ENCODE results near the gene C9.
"Not testable (repeated sequence)": the region's sequence is repeated elsewhere in the genome, so short reads cannot be mapped to it uniquely, and the experiment has no call there.

Gene C9

DNA sequence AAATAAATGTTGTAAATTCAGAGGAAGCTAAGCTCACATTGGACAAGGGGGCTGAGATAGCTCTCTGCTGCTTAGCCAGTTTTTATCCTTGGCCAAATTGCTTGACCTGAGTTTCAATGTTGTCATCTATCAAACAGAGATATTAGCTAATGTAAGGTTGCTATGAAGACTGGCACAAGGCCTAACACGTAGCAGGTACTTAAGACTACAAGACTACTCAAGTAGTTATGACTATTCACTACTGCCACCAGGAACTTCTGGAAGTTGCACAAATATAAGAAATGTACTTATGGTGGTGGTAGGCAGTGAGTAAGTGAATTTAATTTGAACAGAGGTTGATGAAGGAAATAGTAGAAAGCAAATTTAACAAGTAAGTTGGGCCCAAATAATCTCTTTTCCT lies 127.6 kb downstream of the C9 start:
- H3K27ac Mint-ChIP-seq = no peak overlapping the region
- no peaks in the 10 kb centered on the region for H3K4me1 Mint-ChIP-seq
- H3K36me3 Mint-ChIP-seq (ENCODE audit: low read depth) = no peaks in the 10 kb centered on the region
- H3K4me3 Mint-ChIP-seq = no peak overlapping the region
- H3K27me3 Mint-ChIP-seq (ENCODE audit: low read depth) = no peaks in the 10 kb centered on the region
- H3K9me3 Mint-ChIP-seq = peaks cover 15% of the 10 kb centered on the region
- TF ChIP-seq, protein P1, sequence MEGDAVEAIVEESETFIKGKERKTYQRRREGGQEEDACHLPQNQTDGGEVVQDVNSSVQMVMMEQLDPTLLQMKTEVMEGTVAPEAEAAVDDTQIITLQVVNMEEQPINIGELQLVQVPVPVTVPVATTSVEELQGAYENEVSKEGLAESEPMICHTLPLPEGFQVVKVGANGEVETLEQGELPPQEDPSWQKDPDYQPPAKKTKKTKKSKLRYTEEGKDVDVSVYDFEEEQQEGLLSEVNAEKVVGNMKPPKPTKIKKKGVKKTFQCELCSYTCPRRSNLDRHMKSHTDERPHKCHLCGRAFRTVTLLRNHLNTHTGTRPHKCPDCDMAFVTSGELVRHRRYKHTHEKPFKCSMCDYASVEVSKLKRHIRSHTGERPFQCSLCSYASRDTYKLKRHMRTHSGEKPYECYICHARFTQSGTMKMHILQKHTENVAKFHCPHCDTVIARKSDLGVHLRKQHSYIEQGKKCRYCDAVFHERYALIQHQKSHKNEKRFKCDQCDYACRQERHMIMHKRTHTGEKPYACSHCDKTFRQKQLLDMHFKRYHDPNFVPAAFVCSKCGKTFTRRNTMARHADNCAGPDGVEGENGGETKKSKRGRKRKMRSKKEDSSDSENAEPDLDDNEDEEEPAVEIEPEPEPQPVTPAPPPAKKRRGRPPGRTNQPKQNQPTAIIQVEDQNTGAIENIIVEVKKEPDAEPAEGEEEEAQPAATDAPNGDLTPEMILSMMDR (IDR thresholded peaks at IDR 0.05; ENCODE audit: unreplicated experiment in 3 of 3) = no peak

DNA sequence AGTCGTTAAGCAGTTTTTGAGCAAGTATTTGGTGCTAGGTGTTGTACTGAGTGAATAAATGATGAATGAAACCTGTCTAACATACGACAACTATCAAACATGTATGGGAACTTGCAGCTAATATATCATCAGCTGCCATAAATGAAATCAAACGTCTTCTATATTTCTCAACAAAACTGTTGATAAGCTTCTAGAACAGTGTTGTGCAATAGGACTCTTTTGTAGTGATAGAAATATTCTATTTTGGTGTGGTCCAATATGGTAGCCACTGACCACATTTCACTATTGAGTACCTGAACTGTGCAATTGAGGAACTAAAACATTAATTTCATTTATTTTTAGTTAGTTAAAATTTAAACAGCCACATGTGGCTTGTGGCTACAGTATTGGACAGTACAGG lies 128.6 kb downstream of the C9 start:
- Mint-ChIP-seq H3K27me3 (ENCODE audit: low read depth) (no peaks in the 10 kb centered on the region), H3K9me3 (peaks cover 11% of the 10 kb centered on the region), H3K27ac (no peak overlapping the region), H3K4me3 (no peak overlapping the region), H3K4me1 (no peaks in the 10 kb centered on the region), H3K36me3 (ENCODE audit: low read depth) (no peaks in the 10 kb centered on the region)
- TF ChIP-seq, protein P1 (IDR thresholded peaks at IDR 0.05; ENCODE audit: unreplicated experiment in 3 of 3) = no peak

DNA sequence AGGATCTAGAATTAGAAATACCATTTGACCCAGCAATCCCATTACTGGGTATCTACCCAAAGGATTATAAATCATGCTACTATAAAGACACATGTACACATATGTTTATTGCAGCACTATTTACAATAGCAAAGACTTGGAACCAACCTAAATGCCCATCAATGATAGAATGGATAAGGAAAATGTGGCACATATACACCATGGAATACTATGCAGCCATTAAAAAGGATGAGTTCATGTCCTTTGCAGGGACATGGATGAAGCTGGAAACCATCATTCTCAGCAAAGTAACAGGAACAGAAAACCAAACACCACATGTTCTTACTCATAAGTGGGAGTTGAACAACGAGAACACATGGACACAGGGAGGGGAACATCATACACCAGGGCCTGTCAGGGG lies 129.8 kb downstream of the C9 start:
- not testable (repeated sequence) for H3K4me1 Mint-ChIP-seq; H3K27me3 Mint-ChIP-seq (ENCODE audit: low read depth); H3K27ac Mint-ChIP-seq; H3K9me3 Mint-ChIP-seq; H3K36me3 Mint-ChIP-seq (ENCODE audit: low read depth); H3K4me3 Mint-ChIP-seq
